ENCODE data around the gene CALML4.

DNA sequence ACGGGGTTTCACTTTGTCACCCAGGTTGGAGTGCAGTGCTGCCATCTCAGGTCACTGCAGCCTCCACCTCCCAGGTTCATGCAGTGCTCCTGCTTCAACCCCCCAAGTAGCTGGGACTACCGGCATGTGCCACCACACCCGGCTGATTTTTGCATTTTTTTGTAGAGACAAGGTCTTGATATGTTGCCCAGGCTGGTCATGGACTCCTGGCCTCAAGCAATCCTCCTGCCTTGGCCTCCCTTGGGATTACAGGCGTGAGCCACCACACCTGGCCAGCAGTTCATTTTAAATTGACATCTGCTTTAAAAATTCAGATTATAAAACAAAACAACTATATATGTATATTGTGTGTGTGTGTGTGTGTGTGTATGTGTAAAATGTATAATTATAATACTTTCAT is 38.3 kb downstream of the CALML4 start:
- TF ChIP-seq ZNF274 (IDR thresholded peaks at IDR 0.05; ENCODE audit: low read depth, low read length) (no peak), SUZ12 (IDR thresholded peaks at IDR 0.05; ENCODE audit: extremely low read depth, insufficient read depth, insufficient read length) (no peak), YY1 (IDR thresholded peaks at IDR 0.05; ENCODE audit: insufficient read depth, insufficient read length) (no peak)
